ENCODE data around the gene NAXD.
"Not testable (repeated sequence)": the region's sequence is repeated elsewhere in the genome, so short reads cannot be mapped to it uniquely, and the experiment has no call there.

The NAXD gene

GRCh38 chr13:110629735-110630134, 14.4 kb downstream of the NAXD start:
- peak in 1 of 2 donors; percentile 34 for DNase-seq

GRCh38 chr13:110630566-110631119, 15.3 kb downstream of the NAXD start:
- no peak for DNase-seq

GRCh38 chr13:110632255-110632654, 16.9 kb downstream of the NAXD start:
- not testable (repeated sequence) for DNase-seq

- DNase-seq, result no peak
Measured at GRCh38 chr13:110633776-110634175, 18.4 kb downstream of the NAXD start.

GRCh38 chr13:110634558-110634957, 19.2 kb downstream of the NAXD start:
- no peak for DNase-seq

GRCh38 chr13:110635405-110636002, 20.2 kb downstream of the NAXD start:
- DNase-seq, result no peak

- DNase-seq, result no peak
Measured at GRCh38 chr13:110636053-110636475, 20.7 kb downstream of the NAXD start.

GRCh38 chr13:110636701-110637201, 21.4 kb downstream of the NAXD start:
- DNase-seq, result no peak

- no peak for DNase-seq
Measured at GRCh38 chr13:110637275-110637674, 21.9 kb downstream of the NAXD start.

GRCh38 chr13:110637747-110638146, 22.4 kb downstream of the NAXD start:
- no peak for DNase-seq

- DNase-seq, result no peak
Measured at GRCh38 chr13:110638257-110638656, 22.9 kb downstream of the NAXD start.

- DNase-seq, result no peak
Measured at GRCh38 chr13:110638814-110639806, 23.8 kb downstream of the NAXD start.

GRCh38 chr13:110639935-110640334, 24.6 kb downstream of the NAXD start:
- no peak for DNase-seq

GRCh38 chr13:110640591-110641029, 25.3 kb downstream of the NAXD start:
- no peak for DNase-seq

- no peak for DNase-seq
Measured at GRCh38 chr13:110641055-110642015, 26.0 kb downstream of the NAXD start.

GRCh38 chr13:110642291-110642981, 27.1 kb downstream of the NAXD start:
- DNase-seq, result no peak

GRCh38 chr13:110643324-110643723, 28.0 kb downstream of the NAXD start:
- DNase-seq, result no peak

- no peak for DNase-seq
Measured at GRCh38 chr13:110643768-110644421, 28.6 kb downstream of the NAXD start.

GRCh38 chr13:110644892-110645521, 29.7 kb downstream of the NAXD start:
- peak; percentile 51 to 79 for DNase-seq

- no peak for DNase-seq
Measured at GRCh38 chr13:110645750-110646149, 30.4 kb downstream of the NAXD start.

All from CD4-positive, alpha-beta T cell treated with Interleukin-4 for 1 hour (primary cell).